Inferior parietal cortex (tissue), 1 donor: ENCODE measurements around the gene NEK2.
"Not testable (repeated sequence)": the region's sequence is repeated elsewhere in the genome, so short reads cannot be mapped to it uniquely, and the experiment has no call there.

ENCODE experiments used
- DNase-seq: peaks from one replicate; pipeline ENCODE4 v3.0.0-alpha.2; 2016; ENCODE audit errors: extremely low spot score

NEK2 gene

DNA sequence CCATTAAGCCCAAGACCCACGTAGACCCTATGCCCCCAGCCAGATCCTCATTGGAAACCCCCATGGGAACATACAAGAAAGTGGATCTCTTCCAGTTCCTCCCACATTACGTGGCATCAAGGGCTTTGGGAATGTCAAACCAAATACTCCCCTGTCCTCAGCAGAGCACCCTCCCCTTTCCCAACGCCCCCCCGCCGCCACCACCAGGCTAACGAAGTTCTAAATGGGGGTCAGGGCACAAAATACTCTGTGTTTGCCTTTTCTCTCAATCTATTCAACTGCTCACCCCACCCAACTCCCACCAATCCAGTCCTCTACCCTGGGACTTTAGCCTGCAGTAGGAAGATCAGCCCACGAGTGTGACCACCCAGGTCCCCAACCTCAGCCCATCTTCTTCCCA, 24.5 kb downstream of the NEK2 start:
- DNase-seq = no peak

GRCh38 chr1:211648980-211649934, 26.2 kb downstream of the NEK2 start:
- no peak for DNase-seq

- no peak for DNase-seq
Observed at GRCh38 chr1:211648336-211648735, 27.1 kb downstream of the NEK2 start.

GRCh38 chr1:211647711-211648121, 27.7 kb downstream of the NEK2 start:
- DNase-seq = no peak

DNA sequence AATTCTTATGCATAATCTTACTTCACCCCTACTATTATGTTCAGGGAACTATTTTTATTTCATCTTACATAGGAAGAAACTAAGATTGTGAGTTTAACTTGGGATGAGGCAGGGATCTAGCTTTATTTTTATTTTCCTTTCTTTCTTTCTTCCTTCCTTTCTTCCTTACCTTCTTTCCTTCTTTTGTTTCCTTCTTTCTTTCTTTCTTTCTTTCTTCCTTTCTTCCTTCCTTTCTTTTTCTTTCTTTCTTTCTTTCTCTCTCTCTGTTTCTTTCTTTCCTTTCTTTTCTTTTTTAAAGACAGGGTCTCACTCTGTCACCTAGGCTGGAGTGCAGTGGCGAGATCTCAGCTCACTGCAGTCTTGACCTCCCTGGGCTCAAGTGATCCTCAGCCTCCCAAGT, 28.9 kb downstream of the NEK2 start:
- no peak for DNase-seq

DNA sequence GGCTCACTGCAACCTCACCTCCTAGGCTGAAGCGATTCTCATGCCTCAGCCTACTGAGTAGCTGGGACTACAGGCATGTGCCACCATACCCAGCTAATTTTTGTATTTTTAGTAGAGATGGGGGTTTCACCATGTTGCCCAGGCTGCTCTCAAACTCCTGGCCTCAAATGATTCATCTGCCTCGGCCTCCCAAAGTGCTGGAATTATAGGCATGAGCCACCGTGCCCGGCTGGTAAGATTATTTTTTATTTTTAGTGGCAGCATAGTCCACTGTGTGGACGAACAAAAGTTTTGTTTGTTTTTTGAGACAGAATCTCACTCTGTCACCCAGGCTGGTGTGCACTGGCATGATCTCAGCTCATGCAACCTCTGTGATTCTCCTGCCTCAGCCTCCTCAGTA, 29.8 kb downstream of the NEK2 start:
- not testable (repeated sequence) for DNase-seq

DNA sequence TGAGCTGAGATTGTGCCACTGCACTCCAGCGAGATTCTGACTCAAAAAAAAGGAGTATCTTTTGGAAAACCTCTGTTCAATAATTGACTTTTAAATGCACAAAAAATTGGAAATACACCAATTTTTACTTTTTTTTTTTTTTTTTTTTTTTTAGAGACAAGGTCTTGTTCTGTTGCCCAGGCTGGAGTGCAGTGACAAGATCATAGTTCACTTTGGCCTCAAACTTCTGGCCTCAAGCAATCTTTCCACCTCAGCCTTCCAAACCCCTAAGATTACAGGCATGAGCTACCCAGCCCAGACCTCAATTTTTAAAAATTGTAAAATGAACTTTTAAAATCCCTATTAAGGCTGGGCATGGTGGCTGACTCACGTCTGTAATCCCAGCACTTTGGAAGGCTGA, 30.8 kb downstream of the NEK2 start:
- DNase-seq = no peak

GRCh38 chr1:211643324-211644212, 31.9 kb downstream of the NEK2 start:
- DNase-seq = no peak

DNA sequence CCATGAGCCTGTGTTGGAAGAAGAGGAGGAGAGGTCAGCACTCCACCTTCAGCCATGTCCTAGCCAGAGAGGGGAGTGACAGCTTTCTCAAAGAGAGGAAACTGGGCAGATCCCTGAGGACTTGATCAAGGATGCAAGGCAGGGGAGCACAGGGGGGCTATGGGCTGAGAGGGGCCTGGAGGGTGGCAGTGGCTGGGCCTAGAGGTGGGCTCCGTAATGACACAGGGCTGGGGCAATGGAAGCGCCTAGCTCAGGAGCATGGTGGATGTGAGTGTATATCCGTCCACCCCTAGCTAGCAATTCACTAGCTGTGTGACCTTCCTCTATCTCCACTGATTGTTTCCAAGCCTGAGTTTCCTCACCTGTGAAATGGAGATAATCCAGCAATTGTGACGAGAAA, 32.6 kb downstream of the NEK2 start:
- no peak for DNase-seq

- DNase-seq = no peak
Observed at GRCh38 chr1:211641942-211642341, 33.5 kb downstream of the NEK2 start.

- DNase-seq = no peak
Observed at GRCh38 chr1:211641044-211641800, 34.2 kb downstream of the NEK2 start.

GRCh38 chr1:211640301-211640630, 35.2 kb downstream of the NEK2 start:
- DNase-seq = no peak

DNA sequence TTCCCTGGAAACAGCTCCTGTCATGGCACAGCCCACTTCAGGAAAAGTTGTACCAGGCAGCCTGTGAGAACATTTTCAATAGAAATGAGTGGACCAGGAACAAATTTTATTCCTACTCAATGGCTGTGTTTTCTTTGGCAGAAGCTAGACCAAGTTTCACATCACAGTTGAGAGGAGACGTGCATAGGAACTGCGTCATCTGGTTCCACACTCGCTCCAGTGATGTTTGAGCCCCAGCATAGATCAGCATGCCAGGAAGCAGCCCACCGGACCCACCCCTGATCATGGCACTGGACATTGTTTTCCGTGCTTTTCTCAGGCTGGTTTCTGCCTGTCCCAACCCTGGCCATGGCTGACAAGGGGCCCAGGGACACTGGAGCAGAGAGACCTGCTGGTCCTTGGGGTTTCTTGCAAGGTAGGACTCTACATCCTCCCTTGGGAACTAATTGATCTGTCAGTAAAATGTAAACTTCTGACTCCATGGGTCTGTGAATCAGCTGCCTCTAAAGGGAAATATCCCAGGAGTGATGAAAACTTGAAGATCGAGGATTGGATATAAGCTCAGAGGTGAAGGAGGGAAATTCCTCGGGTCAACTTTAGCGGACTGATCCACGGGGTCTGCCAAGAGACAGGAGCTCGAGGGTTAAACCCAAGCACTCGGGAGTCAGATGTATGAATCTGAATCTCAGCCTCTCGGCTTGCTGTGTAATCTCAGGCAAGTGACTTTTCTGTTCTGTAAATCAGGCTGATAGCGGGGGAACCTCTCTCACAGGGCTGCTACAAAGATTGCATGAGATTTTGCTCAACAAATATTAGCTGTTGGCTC, 35.7 kb downstream of the NEK2 start:
- no peak for DNase-seq

- DNase-seq = no peak
Observed at GRCh38 chr1:211638689-211639101, 36.7 kb downstream of the NEK2 start.

DNA sequence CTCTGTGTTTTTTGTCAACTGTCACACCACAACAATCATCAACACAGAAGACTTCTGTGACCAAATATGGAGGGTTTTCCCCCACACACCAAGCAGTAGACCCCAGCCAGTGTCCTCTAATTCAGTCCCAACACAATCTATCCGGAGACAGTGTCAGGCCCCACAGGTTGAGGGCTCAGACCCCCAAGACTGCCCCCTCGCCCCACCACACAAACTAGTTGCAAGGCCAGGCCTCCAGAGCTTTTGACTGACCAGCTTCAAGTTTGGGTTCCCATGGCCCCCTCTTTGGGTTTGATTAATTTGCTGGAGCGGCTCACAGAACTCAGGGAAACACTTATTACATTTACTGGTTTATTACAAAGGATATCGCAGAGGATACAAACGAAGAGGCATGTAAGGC, 37.2 kb downstream of the NEK2 start:
- no peak for DNase-seq

DNA sequence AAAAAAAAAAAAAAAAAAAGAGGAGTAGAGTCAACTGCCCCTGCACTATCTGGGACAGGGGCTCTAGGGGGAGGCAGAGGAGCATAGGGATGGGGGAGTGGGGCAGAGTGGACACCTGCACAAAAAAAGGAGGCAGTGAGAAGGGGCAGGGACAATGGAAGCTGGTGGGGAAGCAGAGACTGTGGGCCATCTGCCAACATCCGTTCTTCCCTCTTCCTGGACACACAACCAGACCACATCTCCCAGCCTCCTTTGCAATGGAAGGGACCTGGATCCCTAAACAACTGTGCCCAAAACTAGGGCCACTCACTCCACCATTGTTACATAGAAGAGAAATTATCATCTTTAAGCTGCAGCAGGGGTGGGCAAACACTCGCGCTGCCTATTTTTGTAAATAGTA, 38.4 kb downstream of the NEK2 start:
- DNase-seq = no peak

DNA sequence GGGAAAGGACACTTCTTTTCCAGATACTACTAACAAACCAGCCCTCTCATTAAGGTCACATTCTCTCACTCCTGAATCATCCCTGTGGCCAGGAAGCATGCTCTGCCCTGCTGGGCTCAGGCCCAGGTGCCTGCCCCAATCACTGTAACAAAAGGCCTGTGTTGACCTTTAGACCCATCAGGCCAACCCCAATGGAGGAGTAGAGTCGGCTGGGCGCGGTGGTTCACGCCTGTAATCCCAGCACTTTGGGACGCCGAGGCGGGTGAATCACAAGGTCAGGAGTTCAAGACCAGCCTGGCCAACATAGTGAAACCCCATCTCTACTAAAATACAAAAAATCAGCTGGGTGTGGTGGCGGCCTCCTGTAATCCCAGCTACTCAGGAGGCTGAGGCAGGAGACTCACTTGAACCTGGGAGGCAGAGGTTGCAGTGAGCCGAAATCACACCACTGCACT, 38.8 kb downstream of the NEK2 start:
- not testable (repeated sequence) for DNase-seq

DNA sequence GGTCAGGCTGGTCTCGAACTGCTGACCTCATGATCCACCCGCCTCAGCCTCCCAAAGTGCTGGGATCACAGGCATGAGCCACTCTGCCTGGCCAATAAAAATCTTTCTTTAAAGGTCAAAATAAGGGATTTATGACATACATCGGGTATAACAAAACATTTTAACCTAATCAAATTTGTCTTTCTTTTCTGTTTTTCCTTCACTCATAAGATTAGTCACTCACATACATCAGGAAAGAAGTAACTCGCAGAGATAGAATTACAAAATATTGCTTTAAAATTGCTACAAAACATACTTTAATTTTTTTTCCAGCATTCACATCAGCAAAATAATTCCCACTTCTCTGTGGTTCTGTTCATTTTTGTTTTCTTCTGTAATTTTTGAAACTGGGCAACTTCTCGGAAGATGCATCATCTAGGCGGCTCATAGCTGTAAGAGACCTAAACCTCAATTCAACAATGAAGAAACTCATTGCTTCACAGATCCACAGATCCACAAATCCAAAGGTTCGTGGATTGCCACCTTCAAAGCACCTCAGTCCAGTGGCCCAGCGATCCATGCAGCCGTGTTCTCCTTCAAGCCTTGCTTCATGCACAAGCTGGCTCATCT, 39.7 kb downstream of the NEK2 start:
- DNase-seq = no peak

GRCh38 chr1:211634931-211635330, 40.5 kb downstream of the NEK2 start:
- DNase-seq = no peak

DNA sequence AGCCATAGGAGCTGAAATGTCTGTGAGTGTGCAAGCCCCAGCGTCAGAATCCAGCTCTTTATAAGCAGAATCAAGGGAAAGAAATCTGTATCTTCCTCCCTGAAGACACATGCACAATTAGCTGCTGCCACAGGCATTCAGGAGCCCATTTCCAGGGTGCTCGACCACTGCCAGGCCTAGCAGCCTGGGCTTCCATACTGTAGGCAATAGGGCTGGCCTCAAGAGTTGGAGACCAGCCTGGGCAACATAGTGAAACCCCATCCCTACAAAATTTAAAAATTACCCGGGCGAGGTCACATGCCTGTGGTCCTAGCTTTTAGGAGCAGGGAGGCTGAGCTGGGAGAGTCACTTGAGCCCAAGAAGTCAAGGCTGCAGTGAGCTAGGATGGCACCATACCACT, 41.0 kb downstream of the NEK2 start:
- DNase-seq = no peak

DNA sequence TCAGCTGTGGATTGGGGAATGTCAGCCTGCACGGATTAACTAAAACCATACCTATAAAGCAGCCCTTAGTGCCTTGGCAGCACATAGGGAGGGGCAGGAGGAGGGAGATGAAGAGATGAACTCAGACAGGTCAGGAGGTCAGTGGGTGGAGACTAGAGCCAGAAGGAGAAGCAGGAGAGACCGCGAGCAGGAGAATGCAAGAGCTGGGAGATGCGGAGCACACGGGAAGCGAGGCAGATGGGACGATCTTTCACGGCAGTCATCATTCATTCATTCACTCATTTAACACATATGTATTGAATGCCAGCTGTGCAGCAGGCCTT, 41.9 kb downstream of the NEK2 start:
- DNase-seq = no peak
